DND-41 (cell line): ENCODE results near the gene METTL9.
"Not testable (repeated sequence)": the region's sequence is repeated elsewhere in the genome, so short reads cannot be mapped to it uniquely, and the experiment has no call there.

Source experiments
- ATAC-seq: fragments of 200-7000 bp; cut with Tn5 transposase; 3 replicates; pipeline ENCODE4 v1.9.1; 2021; ENCODE audit warnings: low read depth; ENCODE audit not compliant: insufficient read depth
- DNase-seq: peaks from one replicate; pipeline ENCODE4 v3.0.0-alpha.2; 2020
- H2AFZ ChIP-seq: 2 replicates; pipeline ENCODE4 v1.6.0; 2012; ENCODE audit warnings: low read depth, low read length
- H3K27ac ChIP-seq: 2 replicates; pipeline ENCODE4 v1.5.1; 2012; ENCODE audit warnings: low read length, inconsistent platforms
- H3K27me3 ChIP-seq: fragments of 200-600 bp; sonication (generic); 2 replicates; pipeline ENCODE4 v1.6.0; 2012; ENCODE audit warnings: low read length, mild to moderate bottlenecking, inconsistent platforms; ENCODE audit not compliant: insufficient read depth, poor library complexity
- H3K36me3 ChIP-seq: 2 replicates; pipeline ENCODE4 v1.5.1; 2012; ENCODE audit warnings: low read length, inconsistent platforms; ENCODE audit not compliant: insufficient read depth
- H3K4me1 ChIP-seq: 2 replicates; pipeline ENCODE4 v1.5.1; 2012; ENCODE audit warnings: mild to moderate bottlenecking, low read length; ENCODE audit not compliant: insufficient read depth
- H3K4me2 ChIP-seq: 2 replicates; pipeline ENCODE4 v1.6.0; 2012; ENCODE audit warnings: mild to moderate bottlenecking, moderate library complexity, low read length, inconsistent platforms; ENCODE audit not compliant: insufficient read depth
- H3K4me3 ChIP-seq, 2 experiments: fragments of 200-600 bp in 1 of 2; shearing (Covaris generic) in 1 of 2; 2 replicates each; pipeline ENCODE4 v1.5.1; 2012 to 2016; ENCODE audit warnings: inconsistent platforms in 2 of 2, low read length in 2 of 2, mild to moderate bottlenecking in 2 of 2, low read depth in 1 of 2, moderate library complexity in 1 of 2
- H3K79me2 ChIP-seq: 2 replicates; pipeline ENCODE4 v1.6.0; 2012; ENCODE audit warnings: low read length, inconsistent platforms; ENCODE audit not compliant: insufficient read depth
- H3K9ac ChIP-seq: 2 replicates; pipeline ENCODE4 v1.6.0; 2012; ENCODE audit warnings: low read depth, mild to moderate bottlenecking, inconsistent platforms, low read length, moderate library complexity
- H3K9me3 ChIP-seq: 2 replicates; pipeline ENCODE4 v1.5.1; 2012; ENCODE audit warnings: low read length, moderate library complexity, mild to moderate bottlenecking, inconsistent platforms; ENCODE audit not compliant: insufficient read depth, severe bottlenecking
- H4K20me1 ChIP-seq: 2 replicates; pipeline ENCODE4 v1.6.0; 2012; ENCODE audit warnings: low read length; ENCODE audit not compliant: insufficient read depth
- CTCF ChIP-seq: IDR thresholded peaks from 2 replicates; pipeline ENCODE4 v1.5.1; 2012; ENCODE audit warnings: borderline replicate concordance, low read length, moderate library complexity, mild to moderate bottlenecking; ENCODE audit not compliant: poor library complexity, severe bottlenecking; ENCODE audit errors: extremely low read depth
- EZH2 ChIP-seq: IDR thresholded peaks from 3 replicates; pipeline ENCODE4 v1.6.1; 2012; ENCODE audit warnings: borderline replicate concordance, low read depth, mild to moderate bottlenecking, moderate library complexity, low read length, inconsistent platforms; ENCODE audit not compliant: severe bottlenecking

The METTL9 gene

GRCh38 chr16:21580807-21581206 is 18.6 kb upstream of the METTL9 start:
- TF ChIP-seq EZH2 = no peak
- TF ChIP-seq CTCF = no peak
- Histone ChIP-seq H3K4me3 (no peak overlapping the region), H3K27ac (no peak overlapping the region), H4K20me1 (no peaks in the 10 kb centered on the region), H3K79me2 (no peaks in the 10 kb centered on the region), H3K9me3 (no peaks in the 10 kb centered on the region), H3K9ac (no peak overlapping the region), H3K4me1 (no peaks in the 10 kb centered on the region), H3K4me2 (no peak overlapping the region), H2AFZ (no peak overlapping the region), H3K27me3 (peaks cover 12% of the 10 kb centered on the region), H3K36me3 (no peaks in the 10 kb centered on the region)
- DNase-seq (no peak), ATAC-seq (no peak)

GRCh38 chr16:21584817-21585216 is 14.6 kb upstream of the METTL9 start:
- ATAC-seq = no peak
- TF ChIP-seq EZH2 = no peak
- no peak for TF ChIP-seq CTCF
- Histone ChIP-seq H3K36me3 (no peaks in the 10 kb centered on the region), H2AFZ (no peak overlapping the region), H3K27ac (no peak overlapping the region), H3K27me3 (no peaks in the 10 kb centered on the region), H3K9me3 (no peaks in the 10 kb centered on the region), H3K9ac (no peak overlapping the region), H3K4me2 (no peak overlapping the region), H3K79me2 (no peaks in the 10 kb centered on the region), H4K20me1 (no peaks in the 10 kb centered on the region), H3K4me1 (no peaks in the 10 kb centered on the region), H3K4me3 (no peak overlapping the region)
- no peak for DNase-seq

- not testable (repeated sequence) for H3K27me3 ChIP-seq, H3K4me2 ChIP-seq, H3K9me3 ChIP-seq, ATAC-seq, H3K36me3 ChIP-seq, H2AFZ ChIP-seq, H4K20me1 ChIP-seq, H3K4me1 ChIP-seq, H3K4me3 ChIP-seq, H3K27ac ChIP-seq, DNase-seq, H3K79me2 ChIP-seq, H3K9ac ChIP-seq
These were observed 10.8 kb upstream of the METTL9 start for GRCh38 chr16:21588593-21588992.

- DNase-seq = no peak
These were observed 9.8 kb upstream of the METTL9 start for GRCh38 chr16:21589551-21589950.

More at GRCh38 chr16:21589551-21589950, 9.8 kb upstream of the METTL9 start:
- Histone ChIP-seq H2AFZ (no peak overlapping the region), H3K4me1 (no peaks in the 10 kb centered on the region), H3K9ac (no peak overlapping the region), H3K4me2 (no peak overlapping the region), H3K4me3 (no peak overlapping the region), H3K36me3 (no peaks in the 10 kb centered on the region), H4K20me1 (no peaks in the 10 kb centered on the region), H3K27me3 (no peaks in the 10 kb centered on the region), H3K79me2 (no peaks in the 10 kb centered on the region), H3K27ac (no peak overlapping the region), H3K9me3 (no peaks in the 10 kb centered on the region)
- TF ChIP-seq EZH2 (no peak), CTCF (no peak)
- no peak for ATAC-seq
